Retinal pigment epithelial cell (primary cell): ENCODE results near the gene CLCN1.

ENCODE experiments used
- DNase-seq: peaks from one replicate; pipeline ENCODE4 v3.0.0-alpha.2; 2010; ENCODE audit warnings: low read depth
- H3K4me3 ChIP-seq: 2 replicates; pipeline ENCODE4 v1.5.1; 2011; ENCODE audit warnings: mild to moderate bottlenecking, low read length, control low read depth, moderate library complexity
- CTCF ChIP-seq: conservative IDR thresholded peaks from 2 replicates; pipeline ENCODE4 v1.5.1; 2011; ENCODE audit warnings: low read depth, low read length, control low read depth, inconsistent platforms

The CLCN1 gene

GRCh38 chr7:143295870-143296269 lies 20.0 kb upstream of the CLCN1 start:
- TF ChIP-seq CTCF = no peak
- DNase-seq = no peak
- H3K4me3 ChIP-seq = no peak overlapping the region

- DNase-seq = no peak
- no peak for TF ChIP-seq CTCF
- no peak overlapping the region for H3K4me3 ChIP-seq
These were observed 19.2 kb upstream of the CLCN1 start for GRCh38 chr7:143296686-143297085.

- H3K4me3 ChIP-seq = no peak overlapping the region
- DNase-seq = no peak
- TF ChIP-seq CTCF = no peak
These were observed 16.6 kb upstream of the CLCN1 start for GRCh38 chr7:143299346-143299745.

- no peak for DNase-seq
- peak; percentile 83 for TF ChIP-seq CTCF
- no peak overlapping the region for H3K4me3 ChIP-seq
These were observed 16.1 kb upstream of the CLCN1 start for GRCh38 chr7:143299840-143300239.

GRCh38 chr7:143300959-143301935 lies 14.7 kb upstream of the CLCN1 start:
- H3K4me3 ChIP-seq = no peak overlapping the region
- no peak for DNase-seq
- TF ChIP-seq CTCF = no peak

GRCh38 chr7:143303733-143304132 lies 12.2 kb upstream of the CLCN1 start:
- no peak overlapping the region for H3K4me3 ChIP-seq
- TF ChIP-seq CTCF = no peak
- DNase-seq = no peak

- DNase-seq = no peak
- H3K4me3 ChIP-seq = no peak overlapping the region
- TF ChIP-seq CTCF = no peak
These were observed 11.0 kb upstream of the CLCN1 start for GRCh38 chr7:143304938-143305337.
